ENCODE measurements around the gene CCNB1.
"Not testable (repeated sequence)": the region's sequence is repeated elsewhere in the genome, so short reads cannot be mapped to it uniquely, and the experiment has no call there.

The CCNB1 gene

GRCh38 chr5:69187342-69187741 lies 20.4 kb downstream of the CCNB1 start:
- DNase-seq, result peak; percentile 55

- no peak for DNase-seq
These were observed 21.8 kb downstream of the CCNB1 start for GRCh38 chr5:69188811-69189161.

GRCh38 chr5:69189162-69190086 lies 22.5 kb downstream of the CCNB1 start, which contains the start of gene CENPH:
TSS of gene CENPH (plus strand) at chr5:69189583. CDS start at chr5:69189635, 52 bp downstream.
- peak; percentile 94 for DNase-seq

GRCh38 chr5:69202497-69202896 lies 35.5 kb downstream of the CCNB1 start:
- no peak for DNase-seq

GRCh38 chr5:69206528-69207190 lies 39.7 kb downstream of the CCNB1 start:
- no peak for DNase-seq

- DNase-seq, result no peak
These were observed 42.7 kb downstream of the CCNB1 start for GRCh38 chr5:69209602-69210001.

- peak; percentile 15 for DNase-seq
These were observed 44.2 kb downstream of the CCNB1 start for GRCh38 chr5:69211200-69211599.

- DNase-seq, result no peak
These were observed 45.1 kb downstream of the CCNB1 start for GRCh38 chr5:69212022-69212421.

GRCh38 chr5:69213513-69214215 lies 46.7 kb downstream of the CCNB1 start:
- peak; percentile 35 for DNase-seq

- peak; percentile 78 for DNase-seq
These were observed 50.2 kb downstream of the CCNB1 start for GRCh38 chr5:69217151-69217511.

- peak; percentile 94 for DNase-seq
These were observed 50.9 kb downstream of the CCNB1 start for GRCh38 chr5:69217548-69218526.

GRCh38 chr5:69219939-69220338 lies 53.0 kb downstream of the CCNB1 start:
- no peak for DNase-seq

GRCh38 chr5:69220371-69220770 lies 53.4 kb downstream of the CCNB1 start:
- DNase-seq, result not testable (repeated sequence)

GRCh38 chr5:69220833-69221232 lies 53.9 kb downstream of the CCNB1 start:
- DNase-seq, result not testable (repeated sequence)

GRCh38 chr5:69224520-69224919 lies 57.6 kb downstream of the CCNB1 start:
- no peak for DNase-seq

GRCh38 chr5:69225860-69226259 lies 58.9 kb downstream of the CCNB1 start:
- DNase-seq, result no peak

Measured in hematopoietic multipotent progenitor cell treated with erythropoietin and hydrocortisone succinate and interleukin-3 and kit ligand, for 8 days (in vitro differentiated cells).